Vagina (tissue), 2 donors: Measurements from ENCODE around the gene DUSP15. TPM values are rescaled to one million over a fixed set of nuclear protein-coding genes. Genes with fewer than 3 reads are reported as not detected.

Source experiments
- DNase-seq, 2 donors: peaks; one replicate each; pipeline ENCODE4 v3.0.0-alpha.2; 2017; ENCODE audit errors: extremely low spot score in 2 of 2
- H3K27ac ChIP-seq: fragments of 200-600 bp; sonication (generic); one replicate; pipeline ENCODE4 v1.5.1; 2019
- H3K27me3 ChIP-seq: fragments of 200-600 bp; sonication (generic); one replicate; pipeline ENCODE4 v1.5.1; 2019
- H3K36me3 ChIP-seq, 2 donors: fragments of 200-600 bp; sonication (generic); one replicate each; pipeline ENCODE4 v1.5.1; 2017 to 2019
- H3K4me1 ChIP-seq: fragments of 200-600 bp; sonication (generic); one replicate; pipeline ENCODE4 v1.5.1; 2019
- H3K4me3 ChIP-seq, 2 donors: fragments of 200-600 bp; sonication (generic); 1 replicate in 1 of 2; 2 replicates in 1 of 2; pipeline ENCODE4 v1.5.1; 2016 to 2019
- H3K9me3 ChIP-seq: fragments of 200-600 bp; sonication (generic); one replicate; pipeline ENCODE4 v1.5.1; 2019
- CTCF ChIP-seq, 3 experiments: fragments of 450-650 bp in 2 of 3; fragments of 200-600 bp in 1 of 3; sonication (generic) in 1 of 3; IDR thresholded peaks; one replicate each; pipeline ENCODE4 v1.5.1; 2017 to 2019; ENCODE audit warnings: antibody characterized with exemption in 3 of 3, mild to moderate bottlenecking in 2 of 3, moderate library complexity in 2 of 3
- POLR2A ChIP-seq, 2 donors: fragments of 450-650 bp; IDR thresholded peaks; one replicate each; pipeline ENCODE4 v1.6.1; 2017; ENCODE audit warnings: antibody characterized with exemption in 2 of 2, mild to moderate bottlenecking in 2 of 2, moderate library complexity in 2 of 2
- POLR2AphosphoS5 ChIP-seq, 2 donors: sonication (generic); formaldehyde crosslinking; IDR thresholded peaks; one replicate each; pipeline ENCODE4 v1.9.0; 2017; ENCODE audit warnings: antibody characterized with exemption in 2 of 2, mild to moderate bottlenecking in 2 of 2, low read depth in 1 of 2; ENCODE audit not compliant: insufficient read depth in 1 of 2
- intact Hi-C: fragments of 100-400 bp; cut with DNase I; formaldehyde crosslinking; loops from one replicate; pipeline ENCODE4 v1.15.1; 2023
- total RNA-seq: library from RNA; depleted of rRNA; stranded (reverse); fragments of >200 nt; gene quantifications from one replicate; pipeline ENCODE4 v1.2.3, GENCODE V29; 2016

DUSP15 gene
- total RNA-seq, 1 donor from 2014 or later, result 2.5 TPM

- intact Hi-C loops, result no loop called here
- TF ChIP-seq CTCF (IDR thresholded peaks at IDR 0.05), result no peak
- TF ChIP-seq POLR2AphosphoS5 (IDR thresholded peaks at IDR 0.05; ENCODE audit: insufficient read depth in 1 of 2, low read depth in 1 of 2), result peak in 1 of 2 donors; percentile 56
These were observed 24.8 kb upstream of the DUSP15 start for GRCh38 chr20:31894980-31895675.

DNA sequence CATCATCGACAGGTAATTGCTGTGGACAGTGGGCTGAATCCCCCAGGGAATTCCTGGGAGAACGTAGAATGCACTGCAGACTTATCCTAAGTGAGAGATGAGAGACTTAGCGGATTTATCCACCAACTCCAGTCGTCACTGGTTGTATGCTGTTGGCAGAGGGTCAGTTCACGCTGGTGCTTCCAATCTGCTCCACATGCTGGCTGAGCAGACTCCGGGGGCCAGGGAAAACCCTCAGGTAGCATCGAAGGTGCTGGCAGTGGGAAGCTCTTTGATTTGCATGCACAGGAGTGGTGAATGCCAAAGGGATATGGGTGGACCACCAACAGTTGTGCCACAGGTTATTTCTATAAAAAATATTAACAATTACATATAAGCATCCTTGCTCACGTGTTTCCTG, 20.3 kb upstream of the DUSP15 start:
- Histone ChIP-seq H3K4me1 (no peaks in the 10 kb centered on the region), H3K27ac (no peak overlapping the region), H3K36me3 (no peaks in the 10 kb centered on the region), H3K27me3 (no peaks in the 10 kb centered on the region), H3K4me3 (no peak overlapping the region), H3K9me3 (no peaks in the 10 kb centered on the region)
- TF ChIP-seq POLR2A (IDR thresholded peaks at IDR 0.05) (no peak), CTCF (IDR thresholded peaks at IDR 0.05) (no peak), POLR2AphosphoS5 (IDR thresholded peaks at IDR 0.05; ENCODE audit: insufficient read depth in 1 of 2, low read depth in 1 of 2) (no peak)
- intact Hi-C loops, result no loop called here
- no peak for DNase-seq

More at GRCh38 chr20:31894980-31895675, 24.8 kb upstream of the DUSP15 start:
- H3K4me3 ChIP-seq, result no peak overlapping the region
- no peaks in the 10 kb centered on the region for H3K4me1 ChIP-seq
- peak overlapping the region; percentile 47 for H3K27ac ChIP-seq
- no peaks in the 10 kb centered on the region for H3K27me3 ChIP-seq
- no peaks in the 10 kb centered on the region for H3K36me3 ChIP-seq
- DNase-seq, result peak in 1 of 2 donors; percentile 93
- H3K9me3 ChIP-seq, result no peaks in the 10 kb centered on the region

GRCh38 chr20:31883829-31884228, 13.5 kb upstream of the DUSP15 start:
- no peak for TF ChIP-seq POLR2A (IDR thresholded peaks at IDR 0.05)
- no peak for TF ChIP-seq POLR2AphosphoS5 (IDR thresholded peaks at IDR 0.05; ENCODE audit: insufficient read depth in 1 of 2, low read depth in 1 of 2)
- TF ChIP-seq CTCF (IDR thresholded peaks at IDR 0.05), result no peak
- Histone ChIP-seq H3K9me3 (no peaks in the 10 kb centered on the region), H3K4me3 (no peak overlapping the region), H3K36me3 (no peaks in the 10 kb centered on the region), H3K27me3 (no peaks in the 10 kb centered on the region), H3K4me1 (no peaks in the 10 kb centered on the region), H3K27ac (no peak overlapping the region)
- DNase-seq, result no peak
- intact Hi-C loops, result no loop called here

DNA sequence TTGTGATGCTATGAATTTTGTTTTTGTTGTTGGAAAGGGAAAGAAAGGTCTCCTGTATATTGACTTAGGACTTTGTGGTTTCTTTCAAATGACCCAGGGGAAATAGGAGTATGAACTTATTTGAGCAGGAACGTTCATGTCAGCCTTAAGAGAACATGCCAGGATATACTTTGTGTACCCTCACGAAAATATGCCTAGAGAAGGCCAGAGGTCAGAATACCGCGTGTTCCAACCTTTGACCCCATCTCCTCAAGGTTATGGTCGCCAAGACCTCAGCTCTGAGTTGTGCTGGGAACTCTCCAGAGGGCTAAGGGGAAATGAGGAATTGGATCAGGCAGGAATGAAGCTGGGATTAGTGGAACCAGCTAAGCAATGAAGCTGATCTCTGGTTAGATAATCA, 11.6 kb upstream of the DUSP15 start:
- no peak for DNase-seq
- no peaks in the 10 kb centered on the region for H3K4me1 ChIP-seq
- no peaks in the 10 kb centered on the region for H3K27me3 ChIP-seq
- no peaks in the 10 kb centered on the region for H3K9me3 ChIP-seq
- no peak overlapping the region for H3K4me3 ChIP-seq
- H3K36me3 ChIP-seq, result no peaks in the 10 kb centered on the region
- intact Hi-C loops, result no loop called here
- TF ChIP-seq POLR2AphosphoS5 (IDR thresholded peaks at IDR 0.05; ENCODE audit: insufficient read depth in 1 of 2, low read depth in 1 of 2), result no peak
- no peak for TF ChIP-seq POLR2A (IDR thresholded peaks at IDR 0.05)
- TF ChIP-seq CTCF (IDR thresholded peaks at IDR 0.05), result no peak
- H3K27ac ChIP-seq, result no peak overlapping the region
